HG03135 (cell line): ENCODE measurements around the gene RPS26.
"Not testable (repeated sequence)": the region's sequence is repeated elsewhere in the genome, so short reads cannot be mapped to it uniquely, and the experiment has no call there.

ENCODE experiments used
- ATAC-seq: cut with Tn5 transposase; IDR thresholded peaks from one replicate; pipeline ENCODE4 v1.9.1; 2021; ENCODE audit warnings: mild to moderate bottlenecking, moderate library complexity; ENCODE audit not compliant: unreplicated experiment

The RPS26 gene

DNA sequence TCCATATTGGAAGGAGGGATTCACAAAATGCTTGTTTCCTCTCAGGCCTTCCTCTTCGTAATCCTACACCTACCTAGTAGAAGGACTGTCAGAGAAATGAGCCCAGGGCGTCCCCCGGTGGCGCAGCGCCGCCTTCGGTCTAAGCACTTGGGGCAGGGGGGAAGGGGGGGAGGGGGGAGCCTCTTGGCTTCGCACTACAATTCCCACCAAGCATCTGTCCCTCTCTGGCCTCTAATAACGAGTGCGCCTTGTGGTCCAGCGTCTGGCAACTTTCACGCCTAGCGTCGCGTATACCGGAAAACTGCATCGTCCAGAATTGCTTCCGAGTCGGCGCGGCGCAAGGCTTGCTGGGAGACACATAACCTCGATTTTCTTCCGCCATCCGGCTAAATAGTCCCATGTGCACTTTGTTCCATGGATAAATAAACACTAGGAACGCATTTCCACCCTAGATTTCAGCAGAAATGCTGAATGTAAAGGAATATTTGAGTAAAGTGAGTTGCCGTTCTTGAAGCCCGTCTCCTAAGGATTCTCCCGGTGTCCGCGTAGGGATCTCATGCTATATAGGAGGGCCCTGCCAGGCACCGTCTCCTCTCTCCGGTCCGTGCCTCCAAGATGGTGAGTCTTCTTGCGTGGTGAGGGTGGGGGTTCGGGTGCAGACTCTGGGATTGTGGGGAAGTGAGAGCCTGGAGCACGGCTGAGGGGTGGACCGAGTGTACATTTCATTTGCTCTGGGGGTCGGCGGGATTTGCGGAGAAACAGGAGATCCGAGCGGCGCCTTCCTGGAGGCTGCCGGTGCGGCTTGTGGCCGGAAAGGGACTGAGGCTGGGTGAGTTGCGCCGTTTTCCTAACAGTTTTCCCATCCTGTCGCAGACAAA, at the start of gene RPS26:
Gene RPS26, plus strand, starts transcription at position 367 of the 878 bp plus-strand sequence. Its CDS starts 249 bp downstream, at position 616.
- ATAC-seq = peak; percentile 93

DNA sequence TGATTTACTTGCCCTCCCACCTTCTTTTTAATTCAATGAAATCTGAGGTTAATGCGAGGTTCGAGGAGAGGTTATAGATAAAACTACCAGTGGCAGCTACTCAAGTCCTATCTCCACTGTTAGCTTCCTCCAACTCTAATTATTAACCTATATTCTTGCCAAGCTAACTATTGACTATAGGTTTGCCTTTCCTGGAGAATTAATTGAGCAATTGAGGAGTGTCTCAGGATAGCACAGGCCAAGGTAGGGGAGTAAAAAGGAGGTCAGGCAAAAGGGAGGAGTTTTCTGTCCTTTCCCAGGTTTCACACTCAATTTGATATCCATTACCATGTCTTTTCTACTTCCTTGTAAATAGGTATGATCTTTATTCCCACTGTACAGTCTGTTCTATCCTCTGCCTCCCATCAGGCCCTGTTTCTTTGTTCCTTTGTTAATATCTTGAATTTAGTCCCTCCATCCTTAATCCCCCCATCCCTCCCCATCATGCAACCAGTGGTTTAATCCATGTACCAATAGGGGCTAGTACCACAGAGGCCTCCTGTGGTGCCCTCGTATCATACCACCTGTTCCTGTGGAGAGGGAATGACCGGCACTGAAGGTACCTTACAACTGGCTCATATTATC, 48.4 kb upstream of the RPS26 start:
- ATAC-seq = no peak

DNA sequence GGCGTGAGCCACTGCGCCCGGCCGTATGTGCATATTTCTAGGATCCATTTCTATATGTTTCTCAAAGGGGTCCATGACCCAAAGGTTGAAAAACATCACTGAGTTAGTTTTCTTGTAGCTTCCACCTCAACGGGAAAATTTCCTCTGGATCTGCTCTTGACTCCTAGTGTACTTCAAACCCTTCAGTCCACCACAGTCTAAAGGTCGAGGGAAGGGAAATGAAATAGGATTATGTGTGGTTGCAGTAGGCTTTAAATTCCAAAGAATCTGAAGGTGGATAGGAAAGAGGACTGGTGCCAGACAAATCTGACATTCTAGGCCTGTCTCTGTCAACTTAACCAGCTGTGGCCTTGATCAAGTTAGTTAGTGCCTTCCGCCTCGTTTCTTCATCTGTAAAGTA, 46.4 kb upstream of the RPS26 start:
- ATAC-seq = no peak

DNA sequence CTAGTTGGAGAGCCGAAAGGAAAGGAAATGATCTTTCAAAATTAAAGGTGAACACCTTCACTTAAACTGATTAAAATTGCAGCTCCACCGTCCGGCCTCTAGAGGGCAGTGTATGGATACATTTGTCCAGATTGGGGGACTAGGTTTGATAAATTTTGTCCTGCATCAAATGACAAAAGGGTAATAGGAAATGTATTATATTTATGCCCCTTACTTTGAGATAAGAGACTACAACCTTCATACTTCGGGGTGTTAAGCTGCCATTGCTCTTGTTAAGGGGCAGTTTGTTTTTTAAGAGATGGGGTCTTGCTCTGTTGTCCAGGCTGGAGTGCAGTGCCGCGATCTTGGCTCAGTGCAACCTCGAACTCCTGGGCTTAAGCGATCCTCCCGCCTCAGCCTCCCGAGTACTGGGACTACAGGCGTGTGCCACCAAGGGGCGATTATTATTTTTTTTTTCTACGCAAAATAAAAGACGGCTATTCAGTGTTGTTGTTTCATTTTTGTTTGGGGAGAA, 45.5 kb upstream of the RPS26 start:
- no peak for ATAC-seq

DNA sequence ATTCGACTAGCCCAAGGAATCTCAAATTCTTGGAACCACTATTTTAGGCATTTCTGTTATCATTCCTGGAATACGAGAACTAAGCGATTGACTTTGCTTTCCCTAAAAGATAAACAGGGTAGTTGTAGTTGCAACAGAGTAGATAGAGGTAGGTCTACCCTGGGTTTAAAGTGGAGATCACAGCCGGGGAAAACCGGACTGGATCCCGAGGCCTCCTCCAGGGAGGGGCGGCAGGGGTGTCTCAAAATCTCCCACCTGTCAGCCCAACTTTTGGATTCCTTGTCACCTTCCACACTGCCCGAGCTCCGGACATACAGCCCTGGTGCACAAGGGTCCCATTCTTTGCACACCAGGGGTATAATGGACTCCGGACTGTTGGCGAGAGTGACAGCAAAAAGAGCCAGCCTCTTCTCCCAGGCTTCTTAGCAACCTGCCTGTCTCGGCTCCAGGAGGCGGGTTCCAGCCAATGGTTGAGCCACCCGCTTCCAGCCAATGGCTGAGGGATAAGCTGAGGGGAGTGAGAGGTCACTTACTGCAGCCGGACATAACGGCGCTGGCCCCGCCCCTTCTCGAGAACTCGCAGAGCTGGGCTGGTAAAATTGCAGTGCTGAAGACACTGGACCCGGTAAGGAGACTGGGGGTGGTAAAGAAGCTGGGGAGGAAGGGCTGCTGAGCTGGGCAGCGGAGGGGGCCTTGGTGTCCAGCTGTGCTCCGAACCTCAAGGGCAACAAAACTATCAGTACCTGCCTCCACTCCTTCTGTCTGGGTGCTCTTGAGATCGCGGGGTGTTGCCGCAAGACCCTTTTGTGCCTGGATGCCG, 44.8 kb upstream of the RPS26 start, which contains the start of gene SUOX:
Gene SUOX, plus strand, starts transcription at position 562 of the 820 bp plus-strand sequence. CDS start 4,946 bp downstream, outside the sequence.
- ATAC-seq = peak; percentile 99

DNA sequence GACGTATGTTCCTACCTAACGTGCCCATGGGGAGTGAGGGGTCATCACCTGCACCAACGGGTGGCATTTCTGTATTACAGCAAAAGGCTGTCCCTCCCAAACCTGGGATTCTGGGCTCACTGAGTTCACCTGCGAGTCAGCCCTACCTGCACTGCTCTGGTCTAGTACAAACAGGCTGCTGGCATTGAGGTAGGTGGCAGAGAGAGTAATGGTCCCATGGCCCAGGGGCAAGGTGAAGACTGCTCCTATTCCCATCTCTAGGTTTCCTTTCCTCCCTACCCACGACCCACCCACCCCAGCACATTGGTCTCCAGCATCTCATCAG, 44.2 kb upstream of the RPS26 start:
- peak; percentile 8 for ATAC-seq

DNA sequence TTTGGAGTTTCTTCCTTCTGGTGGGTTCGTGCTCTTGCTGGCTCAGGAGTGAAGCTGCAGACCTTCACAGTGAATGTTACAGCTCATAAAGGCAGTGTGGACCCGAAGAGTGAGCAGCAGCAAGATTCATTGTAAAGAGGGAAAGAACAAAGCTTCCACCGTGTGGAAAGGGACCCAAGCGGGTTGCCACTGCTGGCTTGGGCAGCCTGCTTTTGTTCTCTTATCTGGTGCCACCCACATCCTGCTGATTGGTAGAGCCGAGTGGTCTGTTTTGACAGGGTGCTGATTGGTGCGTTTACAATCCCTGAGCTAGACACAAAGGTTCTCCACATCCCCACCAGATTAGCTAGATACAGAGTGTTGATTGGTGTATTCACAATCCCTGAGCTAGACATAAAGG, 42.2 kb upstream of the RPS26 start:
- ATAC-seq = not testable (repeated sequence)

DNA sequence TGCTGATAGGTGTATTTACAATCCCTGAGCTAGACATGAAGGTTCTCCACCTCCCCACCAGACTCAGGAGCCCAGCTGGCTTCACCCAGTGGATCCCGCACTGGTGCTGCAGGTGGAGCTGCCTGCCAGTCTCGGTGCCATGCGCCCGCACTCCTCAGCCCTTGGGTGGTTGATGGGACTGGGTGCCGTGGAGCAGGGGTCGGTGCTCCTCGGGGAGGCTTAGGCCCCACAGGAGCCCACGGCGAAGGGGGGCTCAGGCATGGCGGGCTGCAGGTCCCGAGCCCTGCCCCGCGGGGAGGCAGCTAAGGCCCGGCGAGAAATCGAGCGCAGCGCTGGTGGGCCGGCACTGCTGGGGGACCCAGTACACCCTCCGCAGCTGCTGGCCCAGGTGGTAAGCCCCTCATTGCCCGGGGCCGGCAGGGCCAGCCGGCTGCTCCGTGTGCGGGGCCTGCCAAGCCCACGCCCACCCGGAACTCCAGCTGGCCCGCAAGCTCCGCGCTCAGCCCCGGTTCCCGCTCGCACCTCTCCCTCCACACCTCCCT, 41.6 kb upstream of the RPS26 start:
- ATAC-seq = not testable (repeated sequence)

DNA sequence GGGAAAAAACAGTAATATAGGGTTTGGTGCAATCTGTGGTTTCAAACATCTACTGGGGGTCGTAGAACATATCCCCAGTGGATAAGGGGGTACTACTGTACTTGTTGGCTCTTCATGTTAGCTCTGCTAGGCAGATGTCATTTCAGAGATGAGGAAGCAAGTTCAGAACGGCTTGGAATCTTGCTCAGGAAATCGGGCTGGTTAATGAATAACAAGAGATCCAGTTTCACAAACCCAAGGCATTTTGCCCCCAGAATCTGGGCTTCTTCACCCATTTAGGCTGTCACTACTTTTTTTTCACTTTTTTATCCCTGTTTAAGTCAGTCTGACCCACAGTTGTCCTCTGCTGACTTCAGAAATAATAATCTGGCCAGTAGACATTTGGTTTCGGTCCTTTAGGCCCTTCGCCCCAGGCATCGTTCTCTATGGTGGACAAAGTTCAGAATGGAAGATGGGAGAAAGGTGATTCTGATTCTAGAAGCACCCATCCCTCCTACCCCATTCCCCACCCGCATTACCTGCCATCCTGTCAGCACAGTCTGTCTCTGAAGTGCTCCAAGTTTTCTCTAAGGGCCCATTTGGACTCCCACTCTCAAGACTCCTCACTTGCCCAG, 40.1 kb upstream of the RPS26 start:
- no peak for ATAC-seq

DNA sequence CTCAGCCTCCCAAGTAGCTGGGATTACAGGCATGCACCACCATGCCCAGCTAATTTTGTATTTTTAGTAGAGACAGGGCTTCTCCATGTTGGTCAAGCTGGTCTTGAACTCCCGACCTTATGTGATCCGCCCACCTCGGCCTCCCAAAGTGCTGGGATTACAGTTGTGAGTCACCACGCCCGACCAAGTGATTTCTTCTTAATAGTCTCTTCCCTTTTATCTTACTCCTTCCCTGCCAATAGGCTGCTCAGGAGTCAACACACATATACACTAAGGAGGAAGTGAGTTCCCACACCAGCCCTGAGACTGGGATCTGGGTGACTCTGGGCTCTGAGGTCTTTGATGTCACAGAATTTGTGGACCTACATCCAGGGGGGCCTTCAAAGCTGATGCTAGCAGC, 38.3 kb upstream of the RPS26 start:
- ATAC-seq = not testable (repeated sequence)

DNA sequence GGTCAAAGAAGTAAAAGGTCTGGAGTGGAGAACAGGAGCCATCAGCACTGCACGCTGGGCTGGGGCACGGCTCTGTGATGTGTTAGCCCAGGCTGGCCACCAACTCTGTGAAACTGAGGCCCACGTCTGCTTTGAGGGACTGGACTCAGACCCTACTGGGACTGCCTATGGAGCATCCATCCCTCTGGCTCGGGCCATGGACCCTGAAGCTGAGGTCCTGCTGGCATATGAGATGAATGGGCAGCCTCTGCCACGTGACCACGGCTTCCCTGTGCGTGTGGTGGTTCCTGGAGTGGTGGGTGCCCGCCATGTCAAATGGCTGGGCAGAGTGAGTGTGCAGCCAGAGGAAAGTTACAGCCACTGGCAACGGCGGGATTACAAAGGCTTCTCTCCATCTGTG, 37.5 kb upstream of the RPS26 start:
- ATAC-seq = no peak

DNA sequence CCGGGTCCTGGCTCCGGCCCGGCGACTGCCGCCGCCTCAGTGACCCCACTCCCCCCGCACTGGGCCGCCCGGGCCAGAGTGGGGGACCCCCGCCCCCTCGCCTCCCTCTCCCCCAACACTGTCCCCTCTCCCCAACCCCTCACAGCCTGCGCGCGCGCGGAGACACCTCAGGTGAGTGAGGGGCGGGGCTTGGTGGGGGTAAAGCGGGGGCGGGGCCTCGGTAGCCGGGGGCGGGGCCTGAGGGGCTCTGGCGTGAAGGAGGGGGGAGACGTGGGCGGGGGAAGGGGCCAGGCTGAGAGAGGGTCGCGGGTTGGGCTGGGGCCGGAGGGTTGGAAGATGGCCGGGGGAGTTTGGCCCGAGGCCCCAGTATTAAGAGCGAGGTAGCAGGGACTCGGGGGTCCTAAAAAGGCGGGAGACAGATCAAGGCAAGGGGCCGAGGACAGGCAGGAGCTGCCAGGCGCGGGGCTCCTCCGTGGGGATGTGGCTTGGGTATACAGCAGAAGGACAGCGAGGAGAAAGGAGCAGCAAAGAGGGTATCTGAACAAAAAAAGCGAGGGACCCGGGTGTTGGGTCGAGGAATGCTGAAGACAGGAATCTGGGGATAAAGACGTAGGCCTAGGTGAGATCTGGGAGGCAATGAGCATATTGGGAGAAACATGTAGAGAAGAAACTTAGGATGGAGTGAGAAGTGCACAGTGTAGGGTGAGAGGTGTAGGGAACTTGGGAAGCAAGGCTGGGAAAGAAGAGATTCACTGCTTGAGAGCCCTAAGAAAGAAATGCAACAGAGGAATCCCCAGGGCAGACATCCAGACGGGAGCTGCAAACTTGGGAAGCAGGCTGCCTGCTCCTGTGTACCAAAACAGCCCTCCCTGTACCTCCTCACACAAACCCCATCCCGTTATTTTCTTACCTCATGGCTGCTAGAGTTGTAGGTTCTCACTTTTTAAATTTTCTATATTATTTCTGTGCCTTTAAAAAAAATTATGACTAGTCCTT, 33.9 kb upstream of the RPS26 start:
- ATAC-seq = peak; percentile 47

DNA sequence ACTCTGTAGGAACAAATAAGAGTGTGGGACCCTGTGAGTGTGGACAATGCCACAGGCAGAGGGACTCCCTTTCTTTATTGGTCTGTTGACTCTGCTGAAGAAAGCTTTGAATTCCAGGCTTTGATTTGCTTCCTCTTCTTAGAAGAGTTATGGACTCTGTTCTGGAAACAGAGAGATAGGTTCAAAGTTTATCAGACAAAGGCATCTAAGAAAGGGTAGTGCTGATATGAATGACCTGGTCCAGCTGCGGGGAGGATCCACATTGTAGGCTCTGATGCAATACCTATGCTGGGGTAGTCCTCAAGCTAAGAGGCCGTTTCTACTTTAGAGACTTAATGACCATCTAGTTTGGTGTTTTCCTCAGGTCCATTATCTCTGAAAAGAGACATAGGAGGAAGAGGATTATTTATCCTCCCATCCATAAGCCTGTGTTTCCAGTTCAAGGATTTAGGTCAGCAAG, 31.6 kb upstream of the RPS26 start:
- ATAC-seq = no peak

DNA sequence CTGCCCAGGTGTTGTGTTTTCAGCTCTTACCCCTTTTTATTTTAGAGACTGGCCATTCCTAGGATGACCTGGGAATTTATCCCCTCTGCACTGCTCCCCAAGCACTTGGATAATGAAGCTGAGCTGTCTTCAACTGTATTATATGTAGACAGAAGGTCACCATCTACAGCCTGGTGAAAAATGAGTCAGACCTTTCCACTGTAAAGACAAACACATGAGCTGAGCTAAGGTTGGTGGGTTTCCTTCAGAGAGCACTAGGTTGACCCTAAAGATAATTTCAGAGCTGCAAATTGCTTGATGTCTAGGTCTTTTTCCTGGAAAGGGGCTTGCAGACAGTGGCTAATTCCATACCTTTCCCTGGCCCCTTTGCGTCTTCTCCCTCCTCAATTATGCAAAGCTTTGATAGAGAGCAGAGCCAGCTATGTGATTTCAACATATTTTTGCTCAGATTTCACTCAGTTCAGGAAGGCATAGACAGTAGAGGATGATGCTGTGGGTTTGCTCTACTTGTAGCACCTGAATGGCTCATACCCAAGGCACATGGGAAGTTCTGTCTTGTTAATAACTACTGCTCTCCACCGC, 30.1 kb upstream of the RPS26 start:
- no peak for ATAC-seq

DNA sequence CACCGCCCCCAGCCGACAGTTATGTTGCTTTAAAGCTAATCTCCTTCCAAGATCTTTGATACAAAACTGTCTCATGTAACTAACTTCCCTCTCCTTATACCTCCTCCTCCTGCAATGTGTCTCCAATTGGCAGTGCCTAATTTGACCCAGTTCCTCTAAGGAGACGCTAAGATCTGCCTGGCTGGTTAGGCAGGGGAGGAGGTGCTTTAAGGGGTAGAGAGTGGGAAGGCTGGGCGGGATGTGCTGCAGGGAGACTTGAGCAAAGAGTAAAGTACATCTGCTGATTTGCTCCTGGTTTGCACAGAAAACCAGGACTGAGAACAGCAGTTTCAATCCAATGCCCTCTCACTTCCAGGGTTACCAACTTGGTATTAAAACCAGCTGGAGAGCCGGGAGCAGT, 28.2 kb upstream of the RPS26 start:
- ATAC-seq = no peak

DNA sequence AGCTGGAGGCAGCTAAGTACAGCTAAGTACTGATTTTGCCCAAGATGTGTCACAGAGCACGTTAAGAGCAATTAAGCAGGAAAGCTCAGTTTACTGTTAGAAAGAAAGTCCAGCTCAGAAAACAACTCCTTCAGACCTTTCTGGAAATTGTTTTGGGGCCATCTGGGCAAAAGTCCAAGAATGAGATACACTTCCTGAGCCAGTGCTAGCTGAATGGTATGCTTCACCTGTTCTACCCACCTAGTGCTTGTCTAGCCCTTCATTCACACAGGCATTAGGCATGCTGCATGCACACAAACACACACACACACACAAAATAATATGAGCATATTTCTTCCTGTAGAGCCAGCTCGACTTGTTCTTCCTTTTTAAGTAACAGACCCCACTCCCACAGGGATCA, 27.5 kb upstream of the RPS26 start:
- ATAC-seq = no peak

DNA sequence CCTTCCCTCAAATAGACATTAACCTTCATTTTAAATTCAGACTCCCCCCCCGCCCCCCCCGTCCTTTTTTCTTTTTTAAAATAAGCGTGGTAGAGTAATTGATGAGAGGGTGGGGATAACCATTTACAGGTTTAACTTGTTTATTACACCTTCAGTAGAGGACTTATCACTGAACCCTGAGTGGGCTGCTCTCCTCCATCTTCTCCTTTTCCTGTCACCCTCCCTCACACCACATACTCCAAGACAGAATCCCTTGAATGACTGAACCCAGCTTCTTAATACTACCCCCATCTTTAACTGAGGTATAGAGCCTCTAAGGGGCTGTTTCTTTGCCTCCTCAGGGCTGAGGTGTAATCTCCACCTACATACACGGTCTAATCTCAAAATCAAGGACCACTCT, 24.5 kb upstream of the RPS26 start:
- no peak for ATAC-seq

DNA sequence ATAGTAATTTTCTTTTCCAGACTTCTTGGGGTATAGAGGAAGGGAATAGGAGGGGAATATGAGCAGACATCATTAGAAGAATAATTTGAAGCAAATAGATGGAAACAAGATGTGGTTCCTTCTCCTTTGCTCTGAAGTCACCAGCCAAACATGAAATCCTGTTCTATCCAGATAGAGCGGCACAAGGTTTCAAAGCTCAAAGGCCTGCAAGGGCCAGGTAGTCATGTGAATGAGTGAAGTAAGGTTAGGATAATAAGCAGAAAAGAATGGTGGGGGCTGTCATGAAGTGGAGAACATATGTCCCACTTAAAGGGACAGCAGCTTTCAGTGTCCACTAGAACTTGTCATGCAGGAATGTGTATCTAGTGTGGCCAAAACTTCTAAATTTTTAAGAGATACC, 23.4 kb upstream of the RPS26 start:
- ATAC-seq = no peak
